Measurements from ENCODE around the gene RHBDL3. TPM values are rescaled to one million over a fixed set of nuclear protein-coding genes. Genes with fewer than 3 reads are reported as not detected.
A peak's percentile ranks its signal among the peaks of the same experiment; 100 is the strongest.
"Not testable (repeated sequence)": the region's sequence is repeated elsewhere in the genome, so short reads cannot be mapped to it uniquely, and the experiment has no call there.

Gene RHBDL3
- total RNA-seq, 1 donor from 2014 or later, result 0.50 TPM

DNA sequence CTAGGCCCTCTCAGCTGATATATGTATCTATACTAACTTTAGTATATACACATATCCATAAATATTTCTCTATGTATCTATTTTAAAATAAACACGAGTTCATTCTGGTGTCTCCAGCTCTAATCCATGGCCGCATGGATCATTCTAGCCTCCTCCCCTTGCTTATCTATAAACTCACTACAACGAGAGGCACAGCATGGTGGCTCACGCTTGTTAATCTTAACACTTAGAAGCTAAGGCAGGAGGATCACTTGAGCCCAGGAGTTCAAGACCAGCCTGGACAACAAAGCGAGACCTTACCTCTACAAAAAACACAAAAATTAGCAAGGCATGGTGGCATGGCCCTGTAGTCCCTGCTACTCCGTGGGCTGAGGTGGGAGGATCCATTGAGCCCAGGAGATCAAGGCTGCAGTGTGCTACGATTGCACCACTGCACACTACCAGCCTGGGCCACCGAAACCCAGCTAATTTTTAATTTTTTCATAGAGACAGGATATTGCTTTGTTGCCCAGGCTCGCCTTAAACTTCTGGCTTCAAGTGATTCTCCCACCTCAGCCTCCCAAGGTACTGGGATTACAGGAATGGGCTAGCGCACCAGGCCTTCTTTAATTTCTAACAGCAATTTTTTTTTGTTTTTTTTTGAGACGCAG, 80.4 kb downstream of the RHBDL3 start:
- H3K4me1 Mint-ChIP-seq (ENCODE audit: low read depth), result peaks cover 12% of the 10 kb centered on the region
- H3K27ac Mint-ChIP-seq, result no peak overlapping the region
- no peaks in the 10 kb centered on the region for H3K27me3 Mint-ChIP-seq
- DNase-seq (ENCODE audit: low spot score, unreplicated experiment), result no peak
- peaks cover 3% of the 10 kb centered on the region for H3K36me3 Mint-ChIP-seq (ENCODE audit: insufficient read depth)
- TF ChIP-seq, protein P1, sequence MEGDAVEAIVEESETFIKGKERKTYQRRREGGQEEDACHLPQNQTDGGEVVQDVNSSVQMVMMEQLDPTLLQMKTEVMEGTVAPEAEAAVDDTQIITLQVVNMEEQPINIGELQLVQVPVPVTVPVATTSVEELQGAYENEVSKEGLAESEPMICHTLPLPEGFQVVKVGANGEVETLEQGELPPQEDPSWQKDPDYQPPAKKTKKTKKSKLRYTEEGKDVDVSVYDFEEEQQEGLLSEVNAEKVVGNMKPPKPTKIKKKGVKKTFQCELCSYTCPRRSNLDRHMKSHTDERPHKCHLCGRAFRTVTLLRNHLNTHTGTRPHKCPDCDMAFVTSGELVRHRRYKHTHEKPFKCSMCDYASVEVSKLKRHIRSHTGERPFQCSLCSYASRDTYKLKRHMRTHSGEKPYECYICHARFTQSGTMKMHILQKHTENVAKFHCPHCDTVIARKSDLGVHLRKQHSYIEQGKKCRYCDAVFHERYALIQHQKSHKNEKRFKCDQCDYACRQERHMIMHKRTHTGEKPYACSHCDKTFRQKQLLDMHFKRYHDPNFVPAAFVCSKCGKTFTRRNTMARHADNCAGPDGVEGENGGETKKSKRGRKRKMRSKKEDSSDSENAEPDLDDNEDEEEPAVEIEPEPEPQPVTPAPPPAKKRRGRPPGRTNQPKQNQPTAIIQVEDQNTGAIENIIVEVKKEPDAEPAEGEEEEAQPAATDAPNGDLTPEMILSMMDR (IDR thresholded peaks at IDR 0.05; ENCODE audit: unreplicated experiment), result no peak
- no peak overlapping the region for H3K4me3 Mint-ChIP-seq (ENCODE audit: low read depth)
- no peaks in the 10 kb centered on the region for H3K9me3 Mint-ChIP-seq (ENCODE audit: low read depth)

DNA sequence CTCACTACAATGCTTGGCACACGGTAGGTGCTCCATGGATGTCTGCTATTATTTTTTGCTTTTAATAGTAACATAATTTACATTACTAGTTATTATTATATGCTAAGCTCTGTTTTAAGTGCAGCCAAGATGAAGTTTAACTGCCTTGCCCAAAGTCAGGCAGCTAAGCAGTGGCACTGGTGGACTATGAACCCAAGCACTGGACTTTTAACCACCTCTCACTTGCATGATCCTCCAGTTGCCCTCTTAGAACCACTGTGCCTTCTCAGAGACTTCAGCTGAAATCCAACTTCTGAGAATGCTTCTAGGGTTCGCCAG, 82.8 kb downstream of the RHBDL3 start:
- Mint-ChIP-seq H3K4me1 (ENCODE audit: low read depth) (peaks cover 15% of the 10 kb centered on the region), H3K36me3 (ENCODE audit: insufficient read depth) (peaks cover 6% of the 10 kb centered on the region), H3K27ac (no peak overlapping the region), H3K9me3 (ENCODE audit: low read depth) (no peaks in the 10 kb centered on the region), H3K4me3 (ENCODE audit: low read depth) (peak overlapping the region; percentile 99), H3K27me3 (no peaks in the 10 kb centered on the region)
- DNase-seq (ENCODE audit: low spot score, unreplicated experiment), result no peak
- TF ChIP-seq, protein P1 (IDR thresholded peaks at IDR 0.05; ENCODE audit: unreplicated experiment), result no peak

DNA sequence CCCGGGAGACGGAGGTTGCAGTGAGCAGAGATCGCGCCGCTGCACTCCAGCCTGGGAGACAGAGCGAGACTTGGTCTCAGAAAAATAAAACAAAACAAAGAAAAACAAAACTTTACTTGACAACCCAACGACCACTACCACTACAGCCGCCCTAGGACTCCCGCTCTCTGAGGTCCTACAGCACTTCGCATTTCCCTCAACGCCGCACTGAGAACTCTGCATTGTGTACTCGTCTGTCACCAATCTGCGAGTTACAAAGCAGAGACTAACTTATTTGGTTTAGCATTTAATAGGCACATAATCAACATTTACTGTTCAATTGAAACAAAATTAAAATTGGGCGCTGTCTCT, 83.8 kb downstream of the RHBDL3 start:
- H3K36me3 Mint-ChIP-seq (ENCODE audit: insufficient read depth), result peaks cover 8% of the 10 kb centered on the region
- TF ChIP-seq, protein P1 (IDR thresholded peaks at IDR 0.05; ENCODE audit: unreplicated experiment), result no peak
- peak overlapping the region; percentile 100 for H3K27ac Mint-ChIP-seq
- no peaks in the 10 kb centered on the region for H3K9me3 Mint-ChIP-seq (ENCODE audit: low read depth)
- peak overlapping the region; percentile 99 for H3K4me3 Mint-ChIP-seq (ENCODE audit: low read depth)
- H3K27me3 Mint-ChIP-seq, result no peaks in the 10 kb centered on the region
- DNase-seq (ENCODE audit: low spot score, unreplicated experiment), result no peak
- peaks cover 17% of the 10 kb centered on the region for H3K4me1 Mint-ChIP-seq (ENCODE audit: low read depth)

DNA sequence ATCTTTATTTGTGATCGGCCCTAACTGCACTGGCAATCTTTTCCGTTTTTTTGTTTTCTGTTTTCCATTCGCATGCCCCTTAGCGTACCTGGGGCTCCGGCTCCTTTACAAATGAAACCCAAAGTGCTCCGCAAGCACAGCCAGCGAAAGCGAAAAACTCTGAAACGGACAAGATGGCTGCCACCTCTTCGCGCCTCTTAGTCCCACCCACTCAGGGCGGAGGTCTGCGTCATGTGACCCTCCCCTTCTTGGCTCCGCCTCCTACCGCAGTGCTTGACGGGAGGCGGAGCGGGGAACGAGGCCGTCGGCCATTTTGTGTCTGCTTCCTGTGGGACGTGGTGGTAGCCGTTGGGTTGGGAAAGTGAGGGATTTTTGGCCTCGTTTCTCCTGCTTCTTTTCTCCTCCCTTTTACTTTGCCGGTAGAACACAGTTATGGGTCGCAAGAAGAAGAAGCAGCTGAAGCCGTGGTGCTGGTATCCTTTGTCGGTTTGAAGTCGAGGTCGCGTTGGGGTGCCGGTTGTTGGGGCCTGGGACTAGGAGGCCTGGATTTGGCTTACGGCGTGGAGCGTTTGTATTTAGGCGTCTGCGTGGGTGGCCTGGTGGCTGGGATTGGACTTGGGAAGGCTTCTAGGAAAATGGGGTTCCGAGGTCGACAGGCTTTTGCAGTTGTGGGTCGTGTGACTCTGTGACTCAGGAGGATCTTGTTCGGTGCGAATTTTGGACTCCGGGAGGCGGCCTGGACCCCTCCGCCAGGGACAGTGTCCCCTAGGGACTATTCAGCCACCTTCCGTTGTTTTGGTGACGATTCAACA, 84.4 kb downstream of the RHBDL3 start, which contains the start of gene ZNF207:
Gene ZNF207, plus strand, starts transcription at position 304 of the 812 bp plus-strand sequence. Its CDS starts 129 bp downstream, at position 433.
- Mint-ChIP-seq H3K27me3 (no peaks in the 10 kb centered on the region), H3K4me3 (ENCODE audit: low read depth) (peak within 1 kb of the TSS; percentile 99), H3K4me1 (ENCODE audit: low read depth) (peaks cover 21% of the 10 kb centered on the region), H3K36me3 (ENCODE audit: insufficient read depth) (peaks cover 11% of the 10 kb centered on the region), H3K27ac (peak within 1 kb of the TSS; percentile 100), H3K9me3 (ENCODE audit: low read depth) (no peaks in the 10 kb centered on the region)
- TF ChIP-seq, protein P1 (IDR thresholded peaks at IDR 0.05; ENCODE audit: unreplicated experiment), result peak; percentile 8
- peak; percentile 85 for DNase-seq (ENCODE audit: low spot score, unreplicated experiment)

DNA sequence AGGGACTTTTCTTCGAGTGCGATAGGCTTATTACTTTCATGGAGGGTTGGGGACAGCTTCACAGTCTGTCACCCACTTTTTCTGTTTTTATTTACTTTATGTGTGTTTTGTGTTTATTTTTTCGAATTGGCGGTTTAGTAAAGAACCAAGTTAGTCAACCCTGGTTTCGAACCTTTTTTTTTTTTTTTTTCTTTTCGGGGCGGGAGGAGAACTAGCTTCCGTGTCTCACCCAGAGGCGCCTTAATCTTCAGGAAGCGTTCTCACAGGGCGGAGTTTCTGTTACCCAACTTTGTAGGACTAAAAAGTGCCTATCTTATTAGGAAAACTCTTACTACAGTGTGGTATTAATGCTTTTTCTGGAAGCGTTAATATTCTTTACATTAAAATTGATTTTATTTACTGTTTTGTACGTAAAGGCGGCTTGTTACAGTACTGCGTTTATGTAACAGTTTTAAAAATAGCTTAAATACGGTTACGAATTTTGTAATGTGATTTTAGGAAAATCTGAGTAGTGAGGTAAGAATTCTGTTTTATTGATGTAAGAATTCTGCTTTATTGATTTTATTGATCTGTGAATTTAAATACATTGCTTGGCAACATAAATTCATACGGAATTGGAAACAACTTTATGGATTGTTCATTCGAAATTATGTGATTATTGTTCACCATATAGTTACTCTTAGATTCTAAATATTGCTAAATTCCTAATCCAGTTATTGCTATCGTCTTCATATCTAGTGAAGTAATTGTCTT, 85.2 kb downstream of the RHBDL3 start:
- no peaks in the 10 kb centered on the region for H3K9me3 Mint-ChIP-seq (ENCODE audit: low read depth)
- DNase-seq (ENCODE audit: low spot score, unreplicated experiment), result no peak
- peak overlapping the region; percentile 100 for H3K27ac Mint-ChIP-seq
- H3K27me3 Mint-ChIP-seq, result no peaks in the 10 kb centered on the region
- H3K4me3 Mint-ChIP-seq (ENCODE audit: low read depth), result peak overlapping the region; percentile 99
- peaks cover 28% of the 10 kb centered on the region for H3K4me1 Mint-ChIP-seq (ENCODE audit: low read depth)
- TF ChIP-seq, protein P1 (IDR thresholded peaks at IDR 0.05; ENCODE audit: unreplicated experiment), result no peak
- peaks cover 17% of the 10 kb centered on the region for H3K36me3 Mint-ChIP-seq (ENCODE audit: insufficient read depth)

DNA sequence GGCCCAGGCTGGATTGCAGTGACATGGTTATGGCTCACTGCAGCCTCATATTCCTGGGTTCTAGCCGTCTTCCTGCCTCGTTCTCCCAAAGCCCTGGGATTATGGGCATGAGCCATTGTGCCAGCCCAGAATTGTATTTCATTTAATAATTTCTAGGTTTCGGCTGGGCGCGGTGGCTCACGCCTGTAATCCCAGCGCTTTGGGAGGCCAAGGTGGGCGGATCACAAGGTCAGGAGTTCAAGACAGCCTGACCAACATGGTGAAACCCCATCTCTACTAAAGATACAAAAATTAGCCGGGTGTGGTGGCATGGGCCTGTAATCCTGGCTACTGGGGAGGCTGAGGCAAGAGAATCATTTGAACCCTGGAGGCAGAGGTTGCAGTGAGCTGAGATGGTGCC, 87.1 kb downstream of the RHBDL3 start:
- not testable (repeated sequence) for DNase-seq (ENCODE audit: low spot score, unreplicated experiment); H3K9me3 Mint-ChIP-seq (ENCODE audit: low read depth); H3K27me3 Mint-ChIP-seq
- Mint-ChIP-seq H3K4me1 (ENCODE audit: low read depth) (peaks cover 28% of the 10 kb centered on the region), H3K27ac (peak overlapping the region; percentile 74), H3K4me3 (ENCODE audit: low read depth) (peak overlapping the region; percentile 99), H3K36me3 (ENCODE audit: insufficient read depth) (peaks cover 22% of the 10 kb centered on the region)

Data from progenitor cell of endocrine pancreas (in vitro differentiated cells).